K562 (cell line): ENCODE data around the gene TEX14. TPM values are rescaled to one million over a fixed set of nuclear protein-coding genes. Genes with fewer than 3 reads are reported as not detected.

Experiments
- ADNP ChIP-seq: fragments of 200-800 bp; sonication (Bioruptor generic); IDR thresholded peaks from 2 replicates; pipeline ENCODE4 v1.6.1; 2016; ENCODE audit warnings: missing genetic modification characterization, missing compliant biosample characterization
- BHLHE40 ChIP-seq: IDR thresholded peaks from 2 replicates; pipeline ENCODE4 v1.6.1; 2011; ENCODE audit warnings: low read length, improper control_type of control experiment
- COPS2 ChIP-seq: fragments of 450-650 bp; conservative IDR thresholded peaks from 2 replicates; pipeline ENCODE4 v1.6.1; 2016; ENCODE audit warnings: mild to moderate bottlenecking, moderate library complexity
- ELF2 ChIP-seq: fragments of 250-450 bp; sonication (Bioruptor Pico); IDR thresholded peaks from 2 replicates; pipeline ENCODE4 v1.5.0; 2021; ENCODE audit warnings: mild to moderate bottlenecking
- HDAC1 ChIP-seq, 2 experiments: fragments of 450-650 bp; IDR thresholded peaks; 2 replicates each; pipeline ENCODE4 v1.6.1; 2016 to 2017; ENCODE audit warnings: inconsistent platforms in 1 of 2, mild to moderate bottlenecking in 1 of 2, moderate library complexity in 1 of 2
- JUNB ChIP-seq: fragments of 450-650 bp; formaldehyde crosslinking; conservative IDR thresholded peaks from 2 replicates; pipeline ENCODE4 v1.4.0; 2020; ENCODE audit warnings: mild to moderate bottlenecking
- L3MBTL2 ChIP-seq: fragments of 450-650 bp; IDR thresholded peaks from 2 replicates; pipeline ENCODE4 v1.6.1; 2016; ENCODE audit warnings: mild to moderate bottlenecking, moderate library complexity
- NELFE ChIP-seq: IDR thresholded peaks from 2 replicates; pipeline ENCODE4 v1.6.1; 2011; ENCODE audit warnings: mild to moderate bottlenecking; ENCODE audit not compliant: insufficient read depth, insufficient read length
- NFATC3 ChIP-seq: fragments of 450-650 bp; IDR thresholded peaks from 2 replicates; pipeline ENCODE4 v1.6.1; 2017; ENCODE audit warnings: mild to moderate bottlenecking
- PHB2 ChIP-seq: fragments of 450-650 bp; IDR thresholded peaks from 2 replicates; pipeline ENCODE4 v1.6.1; 2017; ENCODE audit warnings: low read depth
- PHF8 ChIP-seq: fragments of 200-600 bp; sonication (generic); IDR thresholded peaks from 2 replicates; pipeline ENCODE4 v1.6.1; 2012; ENCODE audit warnings: mixed run types, mild to moderate bottlenecking, inconsistent platforms, low read length, moderate library complexity, borderline replicate concordance
- RCOR1 ChIP-seq, 2 experiments: IDR thresholded peaks; 2 replicates each; pipeline ENCODE4 v1.6.1; 2012; ENCODE audit warnings: low read depth in 2 of 2, low read length in 2 of 2, borderline replicate concordance in 1 of 2, improper control_type of control experiment in 1 of 2
- SIRT6 ChIP-seq: IDR thresholded peaks from one replicate; pipeline ENCODE4 v1.6.1; 2012; ENCODE audit warnings: low read depth, mild to moderate bottlenecking, control low read depth, inconsistent platforms, low read length, moderate library complexity
- SMARCA4 ChIP-seq: fragments of 450-650 bp; IDR thresholded peaks from 2 replicates; pipeline ENCODE4 v1.6.1; 2016
- SMARCC2 ChIP-seq: fragments of 450-650 bp; IDR thresholded peaks from 2 replicates; pipeline ENCODE4 v1.6.1; 2017; ENCODE audit warnings: antibody characterized with exemption, moderate library complexity, mild to moderate bottlenecking, low read depth
- SRF ChIP-seq, 2 experiments: fragments of 250-450, 450-650 bp in 1 of 2; sonication (Bioruptor Pico) in 1 of 2; sonication (generic) in 1 of 2; formaldehyde crosslinking; IDR thresholded peaks; 2 replicates each; pipeline versions ENCODE4 v1.5.0 to v1.5.1; 2020 to 2022; ENCODE audit warnings: mild to moderate bottlenecking in 1 of 2, missing genetic modification reagents in 1 of 2
- TCF7L2 ChIP-seq: fragments of 150-350 bp; IDR thresholded peaks from 2 replicates; pipeline ENCODE4 v1.6.1; 2016; ENCODE audit warnings: low read depth, mild to moderate bottlenecking, low read length, moderate library complexity
- ZKSCAN3 ChIP-seq: fragments of 250-450 bp; sonication (Bioruptor Pico); IDR thresholded peaks from 2 replicates; pipeline ENCODE4 v1.4.0; 2020
- ZNF174 ChIP-seq: fragments of 250-450 bp; sonication (Bioruptor Pico); IDR thresholded peaks from 2 replicates; pipeline ENCODE4 v1.4.0; 2020; ENCODE audit warnings: mild to moderate bottlenecking
- polyA plus RNA-seq, 8 experiments: library from polyadenylated mRNA; depleted of rRNA in 4 of 8; stranded (reverse) in 5 of 8; unstranded in 3 of 8; fragments of >200 nt; fragmentation: Nextera tagmentation in 2 of 8; fragmentation: Illumina TruSeq in 1 of 8; extraction: Ambion mirVana in 2 of 8; extraction: Trizol in 1 of 8; gene quantifications; 2 replicates each; pipeline versions ENCODE4 v1.2.1 to v1.2.3, GENCODE V29; 2011 to 2014; ENCODE audit warnings: inconsistent platforms in 1 of 8, missing spikeins in 1 of 8
- total RNA-seq, 7 experiments: library from RNA; depleted of rRNA in 6 of 7; stranded (reverse); fragments of >200 nt in 6 of 7; fragmentation: Illumina TruSeq in 2 of 7; extraction: Trizol in 2 of 7; gene quantifications; 2 replicates each; pipeline versions ENCODE4 v1.2.1 to v1.2.3, GENCODE V29; 2011 to 2021; ENCODE audit warnings: low replicate concordance in 1 of 7
- TF ChIP-seq, protein P1 (sequence below): sonication (generic); IDR thresholded peaks from 2 replicates; pipeline ENCODE4 v1.6.1; 2016
- TF ChIP-seq, protein P2 (sequence below): fragments of 250-450 bp; sonication (Bioruptor Pico); IDR thresholded peaks from 2 replicates; pipeline ENCODE4 v1.4.0; 2020; ENCODE audit warnings: borderline replicate concordance
- TF ChIP-seq, protein P3 (sequence below): fragments of 200-400 bp; formaldehyde crosslinking; IDR thresholded peaks from 2 replicates; pipeline ENCODE4 v1.6.1; 2017; ENCODE audit warnings: mild to moderate bottlenecking, low read depth, low read length, moderate library complexity
- TF ChIP-seq, protein P4 (sequence below): fragments of 450-650 bp; IDR thresholded peaks from 2 replicates; pipeline ENCODE4 v1.6.1; 2016; ENCODE audit warnings: borderline replicate concordance

TEX14 gene
- total and polyA plus RNA-seq, 9 of the 15 experiments (the other 6 are each of a cell fraction or from before 2014, with no cell fraction given): 0.05 to 0.12 (median 0.09) TPM; not detected in 1

DNA sequence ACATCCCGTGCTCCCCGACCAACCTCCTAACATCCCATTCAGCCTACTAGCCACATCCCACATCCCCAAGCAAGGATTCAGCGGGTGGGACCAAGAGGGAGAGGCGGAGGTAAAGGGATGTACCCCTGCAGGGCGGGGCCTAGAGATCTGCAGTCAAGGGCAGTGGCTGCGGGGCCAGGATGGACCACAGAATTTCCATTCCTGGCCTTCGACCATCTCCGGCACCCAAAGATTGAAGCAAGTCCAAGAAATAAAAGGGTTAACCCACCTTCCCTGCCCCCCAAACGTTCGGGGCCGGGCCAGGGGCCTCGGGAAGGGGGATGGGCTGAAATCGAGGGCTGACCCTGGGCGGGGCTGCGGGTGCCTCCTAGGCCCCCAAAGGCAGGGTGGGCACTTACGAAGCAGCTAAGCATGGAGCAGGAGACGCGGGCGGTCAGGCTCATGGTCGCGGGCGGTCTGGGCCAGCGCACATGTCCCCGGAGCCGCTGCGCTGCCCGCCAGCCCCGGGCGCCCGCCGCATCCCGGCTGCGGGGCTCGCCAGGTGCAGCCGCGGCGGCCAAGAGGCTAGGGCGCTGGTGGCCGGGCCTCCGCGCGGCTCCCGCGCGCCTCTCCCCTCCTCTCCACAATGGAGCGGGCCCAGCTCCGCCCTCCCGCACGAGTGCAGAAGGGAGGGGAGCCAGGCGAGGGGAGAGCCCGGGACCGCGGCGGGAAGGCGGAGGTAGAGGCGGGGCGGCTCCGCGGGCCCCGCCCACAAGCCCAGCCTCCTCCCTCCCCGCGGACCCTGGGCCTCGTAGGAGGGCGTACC, 177.7 kb downstream of the TEX14 start, which contains the start of gene MTMR4 (continued):
- TF ChIP-seq ELF2 (CRISPR knock-in tag) (no peak), PHB2 (no peak), NELFE (no peak), PHF8 (peak; percentile 72; the same call in 1 of the 2 replicates), BHLHE40 (peak; percentile 90), L3MBTL2 (peak; percentile 35; the same call in 1 of the 2 replicates), SMARCA4 (no peak), SIRT6 (no peak), SRF (CRISPR knock-in tag; IDR thresholded peaks at IDR 0.05) (no peak), RCOR1 (IDR thresholded peaks at IDR 0.05; ENCODE audit: borderline replicate concordance in 1 of 2, low read depth in 2 of 2, low read length in 2 of 2) (0 out of 4 replicates have a peak, but pooled peaks of 1 of the 2 experiments have one; percentile 12), ADNP (no peak), TCF7L2 (no peak), COPS2 (no peak), JUNB (no peak), ZNF174 (CRISPR knock-in tag) (no peak), ZKSCAN3 (CRISPR knock-in tag) (no peak), SMARCC2 (no peak), NFATC3 (no peak), HDAC1 (IDR thresholded peaks at IDR 0.05) (no peak)
- TF ChIP-seq, protein P1, sequence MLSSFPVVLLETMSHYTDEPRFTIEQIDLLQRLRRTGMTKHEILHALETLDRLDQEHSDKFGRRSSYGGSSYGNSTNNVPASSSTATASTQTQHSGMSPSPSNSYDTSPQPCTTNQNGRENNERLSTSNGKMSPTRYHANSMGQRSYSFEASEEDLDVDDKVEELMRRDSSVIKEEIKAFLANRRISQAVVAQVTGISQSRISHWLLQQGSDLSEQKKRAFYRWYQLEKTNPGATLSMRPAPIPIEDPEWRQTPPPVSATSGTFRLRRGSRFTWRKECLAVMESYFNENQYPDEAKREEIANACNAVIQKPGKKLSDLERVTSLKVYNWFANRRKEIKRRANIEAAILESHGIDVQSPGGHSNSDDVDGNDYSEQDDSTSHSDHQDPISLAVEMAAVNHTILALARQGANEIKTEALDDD: no peak
- TF ChIP-seq, protein P2, sequence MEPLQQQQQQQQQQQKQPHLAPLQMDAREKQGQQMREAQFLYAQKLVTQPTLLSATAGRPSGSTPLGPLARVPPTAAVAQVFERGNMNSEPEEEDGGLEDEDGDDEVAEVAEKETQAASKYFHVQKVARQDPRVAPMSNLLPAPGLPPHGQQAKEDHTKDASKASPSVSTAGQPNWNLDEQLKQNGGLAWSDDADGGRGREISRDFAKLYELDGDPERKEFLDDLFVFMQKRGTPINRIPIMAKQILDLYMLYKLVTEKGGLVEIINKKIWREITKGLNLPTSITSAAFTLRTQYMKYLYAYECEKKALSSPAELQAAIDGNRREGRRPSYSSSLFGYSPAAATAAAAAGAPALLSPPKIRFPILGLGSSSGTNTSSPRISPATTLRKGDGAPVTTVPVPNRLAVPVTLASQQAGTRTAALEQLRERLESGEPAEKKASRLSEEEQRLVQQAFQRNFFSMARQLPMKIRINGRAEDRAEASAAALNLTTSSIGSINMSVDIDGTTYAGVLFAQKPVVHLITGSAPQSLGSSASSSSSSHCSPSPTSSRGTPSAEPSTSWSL (CRISPR knock-in tag): no peak
- TF ChIP-seq, protein P3, sequence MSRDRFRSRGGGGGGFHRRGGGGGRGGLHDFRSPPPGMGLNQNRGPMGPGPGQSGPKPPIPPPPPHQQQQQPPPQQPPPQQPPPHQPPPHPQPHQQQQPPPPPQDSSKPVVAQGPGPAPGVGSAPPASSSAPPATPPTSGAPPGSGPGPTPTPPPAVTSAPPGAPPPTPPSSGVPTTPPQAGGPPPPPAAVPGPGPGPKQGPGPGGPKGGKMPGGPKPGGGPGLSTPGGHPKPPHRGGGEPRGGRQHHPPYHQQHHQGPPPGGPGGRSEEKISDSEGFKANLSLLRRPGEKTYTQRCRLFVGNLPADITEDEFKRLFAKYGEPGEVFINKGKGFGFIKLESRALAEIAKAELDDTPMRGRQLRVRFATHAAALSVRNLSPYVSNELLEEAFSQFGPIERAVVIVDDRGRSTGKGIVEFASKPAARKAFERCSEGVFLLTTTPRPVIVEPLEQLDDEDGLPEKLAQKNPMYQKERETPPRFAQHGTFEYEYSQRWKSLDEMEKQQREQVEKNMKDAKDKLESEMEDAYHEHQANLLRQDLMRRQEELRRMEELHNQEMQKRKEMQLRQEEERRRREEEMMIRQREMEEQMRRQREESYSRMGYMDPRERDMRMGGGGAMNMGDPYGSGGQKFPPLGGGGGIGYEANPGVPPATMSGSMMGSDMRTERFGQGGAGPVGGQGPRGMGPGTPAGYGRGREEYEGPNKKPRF: no peak
- TF ChIP-seq, protein P4, sequence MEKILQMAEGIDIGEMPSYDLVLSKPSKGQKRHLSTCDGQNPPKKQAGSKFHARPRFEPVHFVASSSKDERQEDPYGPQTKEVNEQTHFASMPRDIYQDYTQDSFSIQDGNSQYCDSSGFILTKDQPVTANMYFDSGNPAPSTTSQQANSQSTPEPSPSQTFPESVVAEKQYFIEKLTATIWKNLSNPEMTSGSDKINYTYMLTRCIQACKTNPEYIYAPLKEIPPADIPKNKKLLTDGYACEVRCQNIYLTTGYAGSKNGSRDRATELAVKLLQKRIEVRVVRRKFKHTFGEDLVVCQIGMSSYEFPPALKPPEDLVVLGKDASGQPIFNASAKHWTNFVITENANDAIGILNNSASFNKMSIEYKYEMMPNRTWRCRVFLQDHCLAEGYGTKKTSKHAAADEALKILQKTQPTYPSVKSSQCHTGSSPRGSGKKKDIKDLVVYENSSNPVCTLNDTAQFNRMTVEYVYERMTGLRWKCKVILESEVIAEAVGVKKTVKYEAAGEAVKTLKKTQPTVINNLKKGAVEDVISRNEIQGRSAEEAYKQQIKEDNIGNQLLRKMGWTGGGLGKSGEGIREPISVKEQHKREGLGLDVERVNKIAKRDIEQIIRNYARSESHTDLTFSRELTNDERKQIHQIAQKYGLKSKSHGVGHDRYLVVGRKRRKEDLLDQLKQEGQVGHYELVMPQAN: no peak
